Measurements from ENCODE around the gene FAM234B. TPM values are rescaled to one million over a fixed set of nuclear protein-coding genes. Genes with fewer than 3 reads are reported as not detected.

Gene FAM234B
- total and polyA plus RNA-seq, 12 donors: 0.64 to 9.9 (median 6.8) TPM

DNA sequence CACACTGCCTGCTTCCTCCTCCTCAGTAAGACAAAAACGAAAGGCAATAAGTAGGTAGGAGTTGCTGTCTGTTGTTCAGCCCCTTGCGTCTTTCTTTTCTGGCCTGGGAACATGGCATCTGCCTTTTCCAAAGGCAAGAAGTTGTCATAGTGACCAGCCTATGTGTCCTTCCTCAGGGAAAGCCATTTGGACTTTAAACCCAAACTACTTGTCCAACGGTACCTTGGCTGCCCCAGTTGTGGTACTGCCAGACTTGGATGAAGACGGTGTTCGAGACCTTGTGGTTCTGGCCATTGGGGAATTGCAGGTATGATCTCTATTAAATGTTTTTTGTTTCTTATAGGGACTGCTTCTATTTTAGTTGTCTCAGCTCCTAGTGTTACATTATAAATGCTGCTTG is 18.5 kb downstream of the FAM234B start:
- Histone ChIP-seq H3K27ac (no peak overlapping the region), H3K9me3 (replicated peaks in 1 of 3) (no peaks in the 10 kb centered on the region), H3K27me3 (no peaks in the 10 kb centered on the region), H3K4me3 (no peak overlapping the region), H3K36me3 (replicated peaks in 1 of 2) (peaks cover 0 to 11% of the 10 kb centered on the region in 2 donors), H3K4me1 (replicated peaks in 1 of 2) (no peaks in the 10 kb centered on the region)
- intact Hi-C loops (cut with DNase I): no loop called here
- TF ChIP-seq, protein P1, sequence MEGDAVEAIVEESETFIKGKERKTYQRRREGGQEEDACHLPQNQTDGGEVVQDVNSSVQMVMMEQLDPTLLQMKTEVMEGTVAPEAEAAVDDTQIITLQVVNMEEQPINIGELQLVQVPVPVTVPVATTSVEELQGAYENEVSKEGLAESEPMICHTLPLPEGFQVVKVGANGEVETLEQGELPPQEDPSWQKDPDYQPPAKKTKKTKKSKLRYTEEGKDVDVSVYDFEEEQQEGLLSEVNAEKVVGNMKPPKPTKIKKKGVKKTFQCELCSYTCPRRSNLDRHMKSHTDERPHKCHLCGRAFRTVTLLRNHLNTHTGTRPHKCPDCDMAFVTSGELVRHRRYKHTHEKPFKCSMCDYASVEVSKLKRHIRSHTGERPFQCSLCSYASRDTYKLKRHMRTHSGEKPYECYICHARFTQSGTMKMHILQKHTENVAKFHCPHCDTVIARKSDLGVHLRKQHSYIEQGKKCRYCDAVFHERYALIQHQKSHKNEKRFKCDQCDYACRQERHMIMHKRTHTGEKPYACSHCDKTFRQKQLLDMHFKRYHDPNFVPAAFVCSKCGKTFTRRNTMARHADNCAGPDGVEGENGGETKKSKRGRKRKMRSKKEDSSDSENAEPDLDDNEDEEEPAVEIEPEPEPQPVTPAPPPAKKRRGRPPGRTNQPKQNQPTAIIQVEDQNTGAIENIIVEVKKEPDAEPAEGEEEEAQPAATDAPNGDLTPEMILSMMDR (IDR thresholded peaks at IDR 0.05): no peak
- TF ChIP-seq POLR2A (IDR thresholded peaks at IDR 0.05): no peak
- DNase-seq: no peak
- WGBS, 4 donors: 92 to 97% (median 95%) methylated on average over 5 of the region's 5 CpGs

DNA sequence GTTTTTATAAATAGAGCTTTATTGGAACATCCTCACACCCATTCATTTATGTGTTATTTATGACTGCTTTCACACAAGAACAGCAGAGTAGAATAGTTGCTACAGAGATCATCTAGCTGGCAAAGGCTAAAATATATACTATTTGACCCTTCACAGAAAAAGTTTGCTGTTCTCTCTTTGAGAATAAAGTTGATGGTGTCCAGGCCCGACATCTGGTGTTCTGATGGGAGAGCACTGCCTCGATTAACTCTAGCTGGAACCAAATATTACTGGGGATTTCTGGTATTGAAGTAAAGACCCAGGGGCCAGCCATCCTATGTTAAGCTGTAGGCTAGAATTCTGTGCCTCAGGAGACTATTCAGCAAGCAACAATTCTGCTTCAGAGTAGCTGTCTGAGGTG is 21.8 kb downstream of the FAM234B start:
- no peak for DNase-seq
- WGBS, 4 donors: 84 to 89% (median 89%) methylated on average over 2 of the region's 2 CpGs
- H3K4me3 ChIP-seq: no peak overlapping the region
- intact Hi-C loops (cut with DNase I): no loop called here
- H3K27ac ChIP-seq: no peak overlapping the region
- no peaks in the 10 kb centered on the region for H3K9me3 ChIP-seq (replicated peaks in 1 of 3)
- no peaks in the 10 kb centered on the region for H3K27me3 ChIP-seq
- peaks cover 0 to 6% of the 10 kb centered on the region in 2 donors for H3K36me3 ChIP-seq (replicated peaks in 1 of 2)
- TF ChIP-seq, protein P1 (IDR thresholded peaks at IDR 0.05): no peak
- TF ChIP-seq POLR2A (IDR thresholded peaks at IDR 0.05): no peak
- no peaks in the 10 kb centered on the region for H3K4me1 ChIP-seq (replicated peaks in 1 of 2)

DNA sequence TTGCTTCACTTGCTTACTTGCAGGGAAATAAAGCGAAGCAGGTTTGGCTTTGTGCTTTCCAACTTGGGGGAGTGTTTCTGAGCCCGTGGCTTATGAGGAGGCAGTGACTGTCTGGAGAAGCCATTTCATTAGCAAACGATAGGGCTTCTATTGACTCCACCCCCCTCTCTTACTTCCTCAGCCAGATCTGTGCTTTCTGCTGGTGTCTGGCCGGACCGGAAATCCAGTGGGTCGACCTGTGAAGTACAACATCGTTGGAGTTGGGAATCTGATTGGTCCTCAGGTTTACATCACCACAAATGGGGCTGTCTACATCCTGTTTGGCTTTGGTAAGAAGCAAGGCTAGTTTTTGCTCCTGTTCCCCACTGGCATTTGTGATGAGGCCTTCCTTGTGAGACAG is 22.3 kb downstream of the FAM234B start:
- peaks cover 0 to 2% of the 10 kb centered on the region in 2 donors for H3K36me3 ChIP-seq (replicated peaks in 1 of 2)
- 85 to 97% (median 91%) methylated on average over 4 to 7 of the region's 7 CpGs for WGBS, 4 donors
- no peaks in the 10 kb centered on the region for H3K9me3 ChIP-seq (replicated peaks in 1 of 3)
- intact Hi-C loops (cut with DNase I): no loop called here
- DNase-seq: no peak
- H3K27ac ChIP-seq: no peak overlapping the region
- H3K4me3 ChIP-seq: no peak overlapping the region
- no peak for TF ChIP-seq POLR2A (IDR thresholded peaks at IDR 0.05)
- TF ChIP-seq, protein P1 (IDR thresholded peaks at IDR 0.05): no peak
- H3K27me3 ChIP-seq: no peaks in the 10 kb centered on the region
- H3K4me1 ChIP-seq (replicated peaks in 1 of 2): no peaks in the 10 kb centered on the region

DNA sequence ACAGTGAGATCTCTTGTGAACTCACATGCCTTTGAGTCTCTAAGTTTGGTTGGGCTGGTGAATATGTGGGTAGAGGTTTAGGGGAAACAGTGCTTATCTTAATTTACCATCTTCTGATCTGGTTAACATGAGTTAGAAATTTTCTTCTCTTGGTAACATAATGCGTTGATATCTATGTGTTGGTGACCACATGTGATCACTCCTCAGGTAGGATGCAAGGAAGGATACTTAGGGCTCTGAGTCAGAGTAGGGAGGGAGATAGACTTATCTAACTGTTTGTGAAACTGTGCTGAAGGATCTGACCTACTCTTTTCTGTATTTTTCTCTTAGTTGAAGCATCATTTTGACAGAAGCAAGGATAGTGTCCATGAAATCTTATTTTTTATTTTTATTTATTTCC is 23.1 kb downstream of the FAM234B start:
- 91 to 94% (median 92%) methylated on average over 1 of the region's 1 CpG for WGBS, 4 donors
- intact Hi-C loops (cut with DNase I): no loop called here
- H3K36me3 ChIP-seq (replicated peaks in 1 of 2): no peaks in the 10 kb centered on the region
- H3K9me3 ChIP-seq (replicated peaks in 1 of 3): no peaks in the 10 kb centered on the region
- TF ChIP-seq, protein P1 (IDR thresholded peaks at IDR 0.05): no peak
- TF ChIP-seq POLR2A (IDR thresholded peaks at IDR 0.05): no peak
- no peaks in the 10 kb centered on the region for H3K27me3 ChIP-seq
- H3K4me3 ChIP-seq: no peak overlapping the region
- no peak overlapping the region for H3K27ac ChIP-seq
- no peak for DNase-seq
- H3K4me1 ChIP-seq (replicated peaks in 1 of 2): no peaks in the 10 kb centered on the region
